ENCODE data around the gene CKS1B.

The CKS1B gene

DNA sequence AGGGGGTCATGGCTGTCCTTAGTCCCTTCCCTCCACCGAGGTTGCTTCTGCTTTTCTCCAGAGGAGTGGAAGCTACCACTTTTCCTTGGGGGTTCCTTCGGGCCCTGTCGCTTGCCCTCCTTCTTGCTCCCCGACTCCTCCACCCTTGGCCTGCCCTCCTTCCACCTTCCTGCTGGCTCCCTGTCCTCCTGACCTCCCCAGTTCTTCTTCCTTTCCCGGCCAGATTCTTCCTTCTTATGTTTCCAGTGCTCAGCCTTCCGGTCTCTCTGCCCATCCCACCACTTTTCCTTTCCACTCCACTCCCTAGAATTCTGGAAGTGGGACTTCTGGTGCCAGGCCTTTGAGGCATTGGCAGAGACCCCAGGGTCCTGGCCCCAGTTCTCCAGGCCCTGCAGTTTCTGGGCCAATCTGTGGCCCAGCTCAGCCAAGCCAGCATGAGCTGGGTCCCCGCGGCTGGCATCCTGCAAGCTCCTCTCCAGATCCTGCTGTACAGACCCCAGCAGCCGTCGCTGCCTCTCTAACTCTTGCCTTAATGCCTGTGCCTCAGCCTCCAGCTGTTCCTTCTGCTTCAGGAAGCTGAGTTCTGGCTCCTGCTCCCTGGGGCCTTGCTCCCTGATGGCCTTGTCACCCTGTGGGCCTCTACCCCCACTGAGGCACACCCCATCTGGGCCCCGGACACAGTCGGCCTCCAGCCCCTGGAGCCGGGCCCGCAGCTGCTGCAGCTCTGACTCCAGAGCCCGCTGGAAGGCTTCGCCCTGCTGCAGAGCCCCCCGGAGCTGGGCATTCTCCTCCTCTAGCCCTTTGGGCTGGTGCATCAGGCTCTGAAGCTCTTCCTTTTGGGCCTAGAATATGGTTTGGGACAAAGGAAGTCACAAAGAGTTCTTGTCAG lies 28.3 kb upstream of the CKS1B start:
- no peak for DNase-seq

DNA sequence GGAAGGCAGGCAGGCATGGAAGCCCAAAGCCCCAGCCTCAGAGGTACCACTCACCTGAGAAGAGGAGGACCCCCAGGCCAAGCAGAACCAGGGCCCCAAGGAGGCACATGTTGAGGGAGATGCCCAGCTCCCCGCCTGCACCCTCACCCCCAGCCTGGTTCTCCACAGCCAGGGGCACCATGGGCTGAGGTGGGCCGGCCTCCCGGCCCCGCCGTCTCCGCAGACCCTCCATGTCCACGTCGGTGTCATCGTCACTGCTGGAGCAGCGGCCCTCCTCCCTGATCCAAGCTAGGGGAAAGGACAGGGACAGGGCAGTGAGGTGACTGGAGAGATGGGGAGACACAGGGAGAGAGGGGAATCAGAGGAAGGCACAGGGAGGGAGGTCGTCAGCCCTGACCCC lies 26.4 kb upstream of the CKS1B start:
- DNase-seq = no peak

DNA sequence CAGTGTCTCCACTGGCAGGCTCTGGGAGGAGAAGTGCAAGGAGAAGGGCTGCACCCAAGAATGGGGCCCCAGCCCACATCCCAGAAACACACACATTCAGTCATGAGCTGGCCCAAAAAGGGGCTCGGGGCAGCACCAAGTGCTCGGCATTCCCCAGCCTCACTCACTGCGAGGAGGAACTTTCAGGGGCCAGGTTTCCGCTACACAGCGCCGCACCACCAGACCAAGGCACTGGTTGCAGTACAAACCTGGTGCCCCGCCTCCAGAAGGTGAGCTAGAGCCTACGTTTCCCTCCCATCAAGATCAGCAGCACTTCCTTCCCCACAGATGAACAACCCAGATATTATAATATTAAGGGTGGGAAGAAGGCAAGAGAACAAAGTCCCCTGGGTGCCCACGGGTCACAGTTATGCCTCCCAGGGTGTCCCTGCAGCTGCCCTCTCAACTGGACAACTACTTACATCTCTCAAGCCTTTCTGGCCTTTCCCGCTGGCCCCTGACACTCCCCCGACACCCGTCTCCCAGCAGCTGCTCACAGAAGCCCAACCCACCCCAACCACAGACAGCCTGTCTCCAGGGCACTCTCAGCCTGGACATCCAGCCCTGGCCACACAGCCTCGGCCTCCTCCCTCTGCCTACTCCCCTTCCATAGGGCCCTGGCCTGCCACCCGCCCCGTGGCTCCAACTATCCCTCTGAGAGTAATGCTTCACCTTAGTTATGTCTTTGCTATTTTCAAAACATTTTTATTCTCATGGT lies 22.4 kb upstream of the CKS1B start:
- peak; percentile 70 for DNase-seq

DNA sequence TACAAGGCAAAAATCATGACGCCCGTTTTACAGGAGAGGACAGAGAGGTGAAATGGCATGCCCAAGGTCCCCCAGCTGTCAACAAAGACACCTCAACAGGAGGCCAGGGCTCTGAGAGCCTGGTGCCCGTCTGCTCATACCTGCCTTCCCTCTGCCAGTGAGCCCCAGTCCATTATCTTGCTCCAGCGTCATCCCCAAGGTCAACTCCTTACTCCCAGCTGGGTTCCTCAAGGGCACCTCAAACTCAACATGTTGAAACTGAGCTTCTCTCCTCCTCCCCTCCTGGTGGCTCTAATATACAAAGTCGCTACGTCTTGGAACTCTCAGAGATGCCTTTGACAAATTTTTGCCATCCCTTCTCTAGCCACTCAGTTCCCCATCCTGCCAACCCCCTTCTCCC lies 21.8 kb upstream of the CKS1B start:
- no peak for DNase-seq

DNA sequence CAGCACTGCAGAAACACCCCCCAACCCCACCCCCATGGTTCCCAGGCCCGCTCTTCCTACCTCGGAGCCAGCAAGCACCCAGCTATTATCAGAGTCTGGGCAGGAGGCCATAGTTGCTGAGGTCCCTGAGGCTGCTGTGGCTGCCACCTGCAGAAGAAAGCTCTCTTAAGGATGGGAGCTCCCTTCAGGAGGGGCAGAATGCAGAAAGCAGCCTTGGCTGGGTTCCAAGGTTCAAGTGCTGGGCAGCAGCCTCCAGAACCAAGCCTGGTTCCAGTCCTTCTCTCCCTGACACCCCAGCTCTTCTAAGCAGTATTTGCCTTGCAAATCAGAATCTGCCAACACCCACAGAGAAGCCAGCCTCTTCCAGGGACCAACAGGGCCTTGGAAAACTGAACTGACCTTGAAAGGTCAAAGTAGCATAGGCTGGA lies 20.9 kb upstream of the CKS1B start:
- no peak for DNase-seq

DNA sequence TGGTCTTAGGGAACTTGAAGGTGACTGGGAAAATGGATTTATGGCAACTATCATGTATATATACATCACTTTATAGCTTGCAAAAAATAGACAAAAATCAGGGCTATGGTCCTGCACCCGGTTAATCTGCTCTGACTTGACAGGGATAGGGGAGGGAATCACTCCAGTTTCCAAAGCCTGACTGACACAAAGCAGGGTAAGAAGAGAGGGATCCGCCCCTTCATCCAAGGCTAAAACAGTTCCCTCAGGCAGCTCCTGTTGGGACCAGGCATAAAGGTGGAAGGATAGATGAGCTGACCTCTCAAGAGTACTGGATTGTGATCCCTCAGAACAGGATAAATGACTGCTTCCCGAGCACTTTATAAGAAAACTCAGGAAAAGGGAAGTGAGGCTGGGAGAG lies 19.9 kb upstream of the CKS1B start:
- DNase-seq = no peak

DNA sequence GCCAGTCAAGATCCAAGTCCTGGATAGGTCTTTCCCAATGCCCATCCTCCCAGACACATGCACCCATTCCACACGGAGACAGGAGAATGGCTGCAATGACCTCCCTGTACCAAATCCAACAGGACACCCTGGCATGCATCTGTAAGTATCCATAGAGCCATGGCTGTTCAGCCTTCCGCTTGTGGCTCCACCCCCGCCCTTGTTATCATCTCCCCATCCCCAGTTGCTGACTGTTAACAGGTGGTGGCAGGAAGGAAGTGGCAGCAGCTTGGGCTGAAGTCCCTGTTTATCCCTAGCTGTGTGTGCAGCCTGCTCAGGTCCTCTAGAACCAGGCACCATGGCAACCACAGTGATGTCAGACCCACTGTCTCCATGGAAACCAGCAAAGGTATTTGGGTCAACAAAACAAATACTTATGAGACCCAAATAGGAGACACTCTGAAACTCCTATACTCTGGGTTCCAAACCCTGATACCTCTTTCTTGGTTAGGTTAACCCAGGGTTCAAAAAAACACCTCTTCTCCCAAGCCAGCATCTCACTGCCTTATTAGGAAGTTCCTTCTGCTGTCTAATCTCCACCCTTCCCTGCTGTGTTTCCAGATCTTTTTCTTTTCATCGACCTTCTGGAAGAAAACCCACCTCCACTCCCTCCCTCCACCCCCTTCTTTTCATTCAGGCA lies 19.3 kb upstream of the CKS1B start:
- DNase-seq = peak; percentile 86

DNA sequence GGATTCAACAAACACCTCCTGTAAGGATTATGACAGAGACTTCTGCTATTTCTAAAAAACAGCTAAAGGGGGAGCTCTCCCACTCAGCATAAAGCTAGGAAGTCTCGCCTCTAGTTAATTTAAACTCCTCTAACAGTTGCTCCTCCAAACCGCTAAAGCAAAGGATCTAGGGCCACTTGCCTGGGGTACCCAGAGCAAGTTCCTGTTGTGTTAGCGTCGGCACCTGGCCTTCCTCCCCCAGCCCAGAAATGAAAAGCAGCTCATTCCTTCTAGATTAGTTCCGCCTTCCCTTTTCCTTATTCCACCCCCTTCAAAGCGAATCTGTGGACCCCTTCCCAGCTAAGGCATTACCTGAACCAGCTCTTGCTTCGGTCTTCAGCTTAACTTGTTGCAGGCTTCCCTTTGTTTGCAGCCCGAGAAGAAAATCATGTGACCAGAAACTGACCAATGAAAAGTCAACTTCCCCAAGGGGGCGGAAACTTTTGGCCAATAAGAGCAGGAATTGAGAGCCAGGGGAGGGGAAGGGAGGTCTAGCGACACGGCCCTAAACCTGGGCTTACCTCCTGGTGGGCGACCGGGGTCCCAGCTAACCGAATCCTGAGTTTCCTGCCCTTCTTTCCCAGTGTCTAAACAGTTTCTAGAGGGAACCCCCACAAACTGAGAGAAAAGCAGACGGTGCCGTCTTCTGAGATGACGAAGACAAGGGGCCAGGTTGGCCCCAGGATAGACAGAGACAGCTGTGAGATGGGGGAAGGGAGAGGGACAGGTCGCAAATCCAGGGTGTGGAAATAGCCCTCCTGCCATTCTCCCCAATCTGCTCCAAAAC lies 18.6 kb upstream of the CKS1B start, which contains the start of gene PBXIP1:
PBXIP1 (minus strand) TSS at position 382 of the 826 bp plus-strand sequence. CDS start 2,378 bp downstream, outside the sequence.
- peak; percentile 83 for DNase-seq

DNA sequence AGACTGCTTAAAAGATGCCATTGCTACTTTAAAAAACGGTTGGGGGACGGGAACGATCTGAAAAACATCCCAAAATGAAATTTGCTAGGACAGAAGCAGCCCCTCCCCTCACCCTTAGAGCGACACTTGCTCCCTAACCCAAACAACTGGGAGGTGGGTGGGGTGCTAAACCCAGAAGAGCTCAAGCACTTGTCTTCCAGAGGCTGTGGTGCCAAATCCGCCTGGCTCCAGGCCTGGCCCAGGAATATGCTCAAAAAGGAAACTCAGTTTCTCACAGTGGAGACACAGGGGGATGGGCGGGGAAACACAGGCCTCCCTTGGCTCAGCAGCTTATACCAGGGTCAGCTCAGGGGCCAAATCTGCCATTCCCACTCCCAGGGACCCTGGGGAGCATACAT lies 17.9 kb upstream of the CKS1B start:
- no peak for DNase-seq

DNA sequence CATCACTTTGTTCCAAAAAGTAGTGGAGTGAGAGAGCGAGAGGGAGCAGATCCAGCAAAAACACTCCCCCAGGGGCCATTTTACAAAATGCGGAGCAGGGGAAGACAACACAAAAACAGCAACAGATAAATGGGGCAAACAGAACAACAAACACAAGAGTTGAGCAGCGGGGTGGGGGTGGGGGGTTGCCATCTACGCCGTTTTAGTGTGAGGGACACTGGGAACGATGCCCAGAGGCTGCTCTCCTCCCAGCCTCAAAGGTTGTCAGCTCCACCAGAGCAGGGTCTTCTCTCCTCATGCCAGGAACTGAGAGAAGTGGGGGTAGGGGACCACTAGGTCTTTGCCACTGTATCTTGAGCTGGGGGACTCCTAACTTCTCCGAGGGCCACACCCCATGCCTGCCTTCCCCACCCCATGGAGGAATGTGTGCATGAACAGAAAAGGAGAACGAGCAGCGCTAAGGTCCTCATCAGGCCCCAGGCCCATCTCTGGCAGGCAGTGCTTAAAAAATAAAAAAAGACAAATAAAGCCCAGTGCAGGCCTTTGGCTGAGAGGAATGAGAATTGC lies 17.3 kb upstream of the CKS1B start:
- no peak for DNase-seq

DNA sequence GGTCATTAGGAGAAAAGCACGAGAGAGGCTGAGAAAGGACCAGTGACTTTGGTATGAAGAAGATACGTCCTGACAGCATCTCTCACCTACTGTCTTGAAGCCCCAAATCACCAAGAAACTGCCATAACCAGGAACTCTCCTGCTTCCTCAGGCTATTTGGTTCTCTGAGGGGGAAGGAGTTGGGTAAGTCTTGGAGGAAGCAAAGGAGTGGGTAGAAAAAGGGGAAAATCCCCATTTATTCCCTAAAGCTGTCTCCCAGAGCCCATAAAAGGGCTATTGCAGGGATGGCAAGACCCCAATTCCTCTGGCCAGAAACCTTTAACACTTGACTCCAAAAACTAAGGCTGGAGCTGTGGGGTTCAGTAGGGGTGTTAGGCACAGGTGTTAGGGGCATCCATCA lies 16.4 kb upstream of the CKS1B start:
- no peak for DNase-seq

DNA sequence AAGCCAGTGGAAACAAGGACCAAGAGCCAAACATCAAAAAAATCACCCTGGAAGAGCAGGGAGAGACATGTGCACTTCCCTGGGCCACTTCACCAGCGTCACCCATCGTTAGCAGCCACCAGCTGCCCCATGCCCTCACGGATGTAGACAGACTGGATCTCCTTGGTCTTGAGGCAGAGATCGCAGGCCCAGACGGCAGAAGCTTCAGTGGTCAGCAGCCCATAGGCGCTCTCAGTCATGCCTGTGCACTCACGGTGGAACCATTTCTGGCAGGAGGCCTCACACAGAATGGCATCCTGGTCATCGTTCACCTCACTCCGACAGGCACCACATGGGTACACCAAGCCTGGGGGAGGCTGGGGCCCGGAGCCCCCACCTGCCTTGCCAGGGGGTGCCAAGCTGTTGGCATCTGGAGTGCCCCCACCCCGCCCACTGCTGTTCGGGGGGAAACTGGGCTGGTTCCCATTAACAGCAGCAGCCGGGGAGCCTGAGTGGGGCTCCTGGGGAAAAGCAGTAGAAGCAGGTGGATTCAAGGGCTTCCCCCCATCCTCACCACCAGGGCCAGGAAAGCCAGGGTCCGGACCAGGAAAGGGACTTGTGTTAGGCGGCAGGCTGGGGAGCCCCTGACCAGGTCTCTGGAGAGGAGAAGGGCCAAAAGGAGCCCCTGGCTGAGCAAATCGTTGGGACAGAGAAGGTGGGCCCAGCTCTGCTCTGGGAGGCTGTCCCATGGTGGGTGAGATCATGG lies 15.6 kb upstream of the CKS1B start:
- DNase-seq = no peak

DNA sequence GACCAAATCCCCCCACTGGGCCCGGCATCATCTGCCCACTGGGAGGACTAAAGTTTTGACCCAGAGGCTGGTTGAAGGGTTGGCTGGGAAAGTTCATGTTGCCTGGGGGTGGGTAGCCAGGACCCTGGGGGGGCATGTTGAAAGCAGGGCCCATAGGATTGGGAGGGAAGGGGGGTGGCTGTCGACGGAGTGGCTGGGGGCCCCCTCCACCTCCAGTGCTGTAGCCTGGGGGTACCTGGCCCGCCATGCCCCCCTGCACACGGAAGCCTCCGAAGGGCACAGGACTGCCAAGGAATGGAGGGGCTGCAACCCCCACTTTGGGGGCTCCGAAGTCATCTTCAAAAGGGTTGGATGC lies 15.1 kb upstream of the CKS1B start:
- DNase-seq = no peak

DNA sequence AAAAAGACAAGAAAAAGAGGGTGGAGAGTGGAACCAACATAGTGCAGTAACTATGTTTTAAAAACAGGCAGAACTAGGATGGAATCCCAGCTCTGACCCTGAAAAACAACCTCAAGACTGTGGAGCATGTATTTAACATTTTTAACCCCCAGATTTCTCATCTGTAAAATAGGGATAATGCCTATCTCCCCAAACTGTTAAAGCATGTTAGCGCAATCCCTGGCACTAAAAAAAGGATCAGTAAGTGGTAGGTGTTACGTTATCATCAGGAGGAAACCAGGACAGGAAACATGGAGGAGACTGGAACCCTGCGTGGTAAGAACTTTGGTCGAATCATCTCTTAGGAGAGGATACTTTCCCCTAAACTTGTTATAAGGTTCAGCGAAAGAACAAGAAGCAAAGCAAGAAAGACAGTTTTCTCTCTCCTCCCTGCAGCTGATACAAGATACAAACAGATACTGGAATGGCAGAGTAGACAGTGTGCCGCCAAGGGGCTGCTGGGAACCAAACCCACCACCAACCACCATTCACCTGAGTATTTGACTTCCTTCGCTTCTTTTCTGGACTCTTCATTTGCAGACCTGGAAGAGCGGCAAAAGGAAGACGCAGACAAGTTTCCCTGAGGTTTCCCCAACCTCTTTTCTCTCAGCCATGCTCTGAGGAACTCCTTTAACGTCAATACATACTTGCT lies 13.9 kb upstream of the CKS1B start:
- no peak for DNase-seq

DNA sequence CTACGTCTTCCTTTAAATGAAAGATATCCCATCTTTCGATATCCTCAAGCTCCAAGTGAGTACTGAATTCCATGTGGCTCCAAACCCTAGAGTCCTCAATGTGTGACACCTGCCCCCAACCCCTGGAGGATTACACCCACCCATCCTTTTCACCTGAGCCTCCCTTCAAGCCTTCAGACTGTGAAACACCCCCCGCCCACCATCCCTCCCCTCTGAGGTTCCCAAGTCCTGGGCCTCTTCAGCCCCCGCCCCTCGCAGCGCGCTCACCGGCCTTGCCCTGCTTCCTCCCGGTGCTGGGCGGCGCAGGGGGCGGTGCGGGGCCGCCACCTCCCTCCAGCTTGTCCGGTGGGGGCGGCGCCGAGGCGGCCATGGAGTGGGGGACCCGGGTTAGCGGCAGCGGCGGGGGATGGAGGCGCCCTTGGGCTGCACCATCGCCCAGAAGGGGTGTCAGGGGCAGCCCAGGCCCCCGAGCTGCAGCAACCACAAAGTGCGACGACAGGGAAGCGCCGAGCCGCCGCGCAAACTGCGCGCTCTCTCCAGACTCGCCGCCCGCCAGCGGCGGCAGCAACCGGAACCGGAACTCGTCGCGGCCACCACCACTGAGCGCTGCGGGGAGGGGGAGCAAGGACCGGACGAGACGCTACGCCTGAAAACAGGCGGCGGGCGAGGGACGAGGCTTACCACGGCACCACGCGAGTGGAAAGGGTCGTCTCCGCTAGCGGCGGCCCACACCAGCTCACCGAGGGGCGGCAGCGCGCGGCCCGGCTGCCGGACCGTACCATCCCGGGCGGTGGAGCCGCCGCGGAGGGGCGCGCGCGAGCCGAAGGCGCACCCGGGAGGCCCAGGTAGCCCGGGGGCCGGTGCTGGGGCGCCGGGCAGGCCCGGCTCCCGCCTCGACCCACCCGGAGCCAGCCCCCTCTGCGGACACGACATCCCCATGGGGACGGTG lies 13.0 kb upstream of the CKS1B start, which contains the start of gene PYGO2:
PYGO2 (minus strand) TSS at position 576 of the 949 bp plus-strand sequence; CDS start at position 370, 206 bp downstream.
- peak; percentile 86 for DNase-seq

DNA sequence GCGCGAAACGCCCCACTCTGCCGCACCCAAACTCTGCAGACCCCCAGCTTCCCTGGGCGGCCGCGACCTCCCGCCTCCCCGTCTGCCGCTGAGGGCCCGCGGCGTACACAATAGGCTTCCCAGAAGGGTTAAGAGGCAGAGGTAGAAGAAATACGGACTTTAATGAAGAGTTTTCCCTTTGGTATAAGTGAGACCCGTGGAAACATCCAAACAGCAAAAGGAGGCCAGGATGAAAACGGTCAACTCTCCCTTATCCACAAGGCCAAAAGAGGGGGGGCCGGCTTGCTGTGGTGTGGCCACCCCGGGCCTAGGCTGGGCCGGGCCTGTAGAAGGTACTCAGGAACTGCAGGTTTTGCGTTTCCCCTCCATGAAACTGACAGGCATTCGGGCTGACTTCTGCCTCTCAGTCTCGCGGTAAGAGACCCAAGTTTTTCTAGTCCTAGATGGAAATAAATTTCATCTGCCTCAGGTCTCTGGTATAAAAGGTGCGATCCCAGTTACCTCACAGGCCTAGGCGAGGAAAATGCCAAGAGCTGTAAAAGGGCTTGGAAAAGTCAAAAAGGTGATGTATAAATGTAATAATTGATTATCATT lies 12.2 kb upstream of the CKS1B start:
- DNase-seq = no peak

DNA sequence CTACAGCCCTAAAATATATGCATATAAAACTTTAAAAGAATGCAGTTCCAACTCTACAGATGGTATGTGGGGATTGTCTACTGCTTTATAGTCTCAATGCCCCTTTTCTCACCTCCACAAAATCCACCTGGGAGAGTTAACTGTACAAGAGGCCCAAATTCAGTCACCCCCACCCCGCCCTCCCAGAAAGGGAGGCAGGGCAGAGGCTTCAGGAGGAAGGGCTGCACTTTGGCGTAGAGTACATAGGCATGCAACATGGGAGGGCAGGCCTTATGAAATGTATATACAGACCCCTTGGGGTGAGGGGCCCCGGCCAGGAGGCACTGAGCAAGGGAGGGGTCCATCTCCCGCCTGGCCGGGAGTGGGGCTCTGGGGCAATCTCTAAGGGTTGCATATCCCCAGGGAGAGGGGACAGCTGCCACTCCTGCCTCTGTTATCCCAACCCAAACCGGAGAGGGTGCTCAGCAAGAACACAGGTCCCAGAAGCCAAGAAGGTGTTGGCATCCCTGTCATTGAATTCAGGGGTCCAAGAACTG lies 11.6 kb upstream of the CKS1B start:
- no peak for DNase-seq

DNA sequence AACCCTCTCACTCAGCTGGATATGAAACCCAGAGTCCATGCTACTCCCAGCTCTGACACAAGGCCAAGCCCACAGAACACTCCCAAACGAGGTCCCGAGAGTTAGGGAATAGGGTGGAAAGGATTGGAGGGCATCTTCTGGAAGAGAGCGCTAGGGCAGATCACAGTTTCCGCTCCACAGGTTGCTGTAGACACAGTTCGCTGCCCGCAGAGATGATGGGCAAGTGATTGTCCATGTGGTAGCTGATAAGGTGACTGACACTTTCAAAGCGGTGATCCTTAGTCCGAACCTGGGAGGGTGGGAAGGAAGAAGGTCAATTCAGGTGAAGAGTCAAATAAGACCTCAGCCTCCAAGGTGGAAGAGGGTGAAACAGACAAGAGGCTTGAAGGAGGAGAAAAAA lies 10.8 kb upstream of the CKS1B start:
- DNase-seq = no peak

DNA sequence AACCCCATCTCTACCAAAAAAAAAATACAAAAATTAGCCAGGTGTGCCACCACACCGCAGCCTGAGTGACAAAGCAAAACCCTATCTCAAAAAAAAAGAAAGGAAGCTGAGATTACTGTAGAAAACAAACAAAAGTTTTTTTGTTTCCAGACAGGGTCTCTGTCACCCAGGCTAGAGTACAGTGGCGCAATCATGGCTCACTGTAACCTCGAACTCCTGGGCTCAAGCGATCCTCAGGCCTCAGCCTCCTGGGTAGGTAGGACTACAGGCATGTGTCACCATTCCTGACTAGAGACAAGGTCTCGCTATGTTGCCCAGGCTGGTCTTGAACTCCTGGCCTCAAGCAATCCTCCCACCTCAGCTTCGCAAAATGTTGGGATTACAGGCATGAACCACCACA lies 10.1 kb upstream of the CKS1B start:
- no peak for DNase-seq

Measured in activated CD4-positive, alpha-beta T cell treated with anti-CD3 and anti-CD28 coated beads for 48 hours (primary cell).